Activated CD4-positive, alpha-beta T cell treated with anti-CD3 and anti-CD28 coated beads, Interleukin-2, amount 10 ng/mL, durations not matched to agents 7 days and 5 days (primary cell): ENCODE measurements around the gene KRT74. TPM values are rescaled to one million over a fixed set of nuclear protein-coding genes. Genes with fewer than 3 reads are reported as not detected.
A peak's percentile ranks its signal among the peaks of the same experiment; 100 is the strongest.

Experiments
- CTCF ChIA-PET: fragments of 350-600 bp; sonication (Branson Sonifier 250); formaldehyde crosslinking; loops from one replicate; lab custom pipeline; 2021; ENCODE audit warnings: antibody characterized with exemption; lab: Charles Lee
- POLR2A ChIA-PET: fragments of 350-600 bp; sonication (Branson Sonifier 250); formaldehyde crosslinking; loops from one replicate; lab custom pipeline; 2021; ENCODE audit warnings: antibody characterized with exemption; lab: Charles Lee
- DNase-seq: peaks from one replicate; pipeline ENCODE4 v3.0.0-alpha.2; 2020
- H3K27ac Mint-ChIP-seq: one replicate; pipeline ENCODE4 v1.8.0; 2021; ENCODE audit warnings: mild to moderate bottlenecking, moderate library complexity, mixed read lengths
- H3K27me3 Mint-ChIP-seq: one replicate; pipeline ENCODE4 v1.8.0; 2021; ENCODE audit warnings: mixed read lengths
- H3K36me3 Mint-ChIP-seq: one replicate; pipeline ENCODE4 v1.8.0; 2021; ENCODE audit warnings: low read depth, mixed read lengths
- H3K4me1 Mint-ChIP-seq: one replicate; pipeline ENCODE4 v1.8.0; 2021; ENCODE audit warnings: mixed read lengths
- H3K4me3 Mint-ChIP-seq: one replicate; pipeline ENCODE4 v1.8.0; 2021; ENCODE audit warnings: mild to moderate bottlenecking, moderate library complexity, mixed read lengths
- H3K9me3 Mint-ChIP-seq: one replicate; pipeline ENCODE4 v1.8.0; 2021; ENCODE audit warnings: mixed read lengths
- total RNA-seq, 2 experiments: library from RNA; stranded (reverse); gene quantifications; one replicate each; pipeline ENCODE4 v1.2.3, GENCODE V29; 2021

Gene KRT74
- total RNA-seq, 2 experiments from 2014 or later, result 0.15 TPM

- POLR2A ChIA-PET, result no interaction called here
- H3K27ac Mint-ChIP-seq, result no peak overlapping the region
These were observed 6.9 kb upstream of the KRT74 start for GRCh38 chr12:52580496-52580895.

DNA sequence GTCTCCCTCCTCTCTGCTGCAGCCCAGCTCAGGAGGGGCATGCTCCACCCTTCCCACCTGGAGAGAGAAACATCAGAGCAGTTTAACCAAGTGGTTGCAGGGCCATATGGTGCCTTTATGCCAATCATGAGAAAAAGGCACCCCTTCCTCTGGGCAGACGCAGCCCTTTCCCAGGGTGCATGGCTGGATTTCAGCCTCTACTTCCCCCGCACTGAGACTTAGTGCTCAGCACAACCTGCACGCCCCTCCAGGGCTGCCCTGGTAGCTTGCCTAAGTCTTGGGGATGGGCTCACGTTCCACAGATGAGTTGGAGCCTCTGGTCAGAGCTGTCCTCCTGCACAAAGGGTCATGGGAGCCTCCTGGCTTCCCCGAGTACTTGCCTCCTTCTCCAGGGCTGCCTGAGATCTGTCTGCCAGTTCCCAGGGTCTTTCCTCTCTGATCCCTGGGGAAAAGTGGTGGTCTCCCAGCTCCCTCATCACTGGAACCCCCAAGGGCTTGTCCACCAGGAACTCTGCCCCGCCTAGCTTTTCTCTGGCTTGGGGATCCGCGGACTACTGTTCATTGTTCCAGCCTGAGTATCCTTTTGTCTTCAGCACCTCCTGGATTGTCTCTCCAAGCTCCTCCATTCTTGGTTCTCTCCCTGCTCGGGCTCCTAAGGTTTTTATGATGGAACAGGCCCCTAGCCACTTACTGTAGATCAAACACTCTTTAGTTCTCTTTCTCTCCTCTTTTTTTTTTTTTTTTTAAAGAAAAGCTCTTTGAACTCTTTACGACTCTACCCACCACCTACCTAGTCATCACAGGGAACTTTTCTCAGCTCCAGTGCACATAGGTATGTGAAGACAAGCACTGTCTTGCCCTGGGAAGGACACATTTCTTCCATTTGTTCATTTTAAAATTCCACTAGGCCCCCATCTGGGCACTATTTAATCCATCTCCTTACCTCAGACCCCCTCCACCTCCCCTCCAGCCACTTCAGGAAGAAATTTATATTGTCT is 6.1 kb upstream of the KRT74 start:
- Mint-ChIP-seq H3K9me3 (no peaks in the 10 kb centered on the region), H3K27ac (peak overlapping the region; percentile 63), H3K36me3 (no peaks in the 10 kb centered on the region), H3K4me1 (peaks cover 24% of the 10 kb centered on the region), H3K4me3 (no peak overlapping the region), H3K27me3 (no peaks in the 10 kb centered on the region)
- no peak for DNase-seq
- ChIA-PET POLR2A (no interaction called here), CTCF (interaction anchor here (1.2 to 2.2 kb wide), 2 partner anchors 291 to 300 kb away, joined by 3 to 9 read pairs; no protein-coding TSS in a partner anchor)

More at GRCh38 chr12:52580496-52580895, 6.9 kb upstream of the KRT74 start:
- DNase-seq, result no peak
- no peak overlapping the region for H3K4me3 Mint-ChIP-seq
- H3K36me3 Mint-ChIP-seq, result no peaks in the 10 kb centered on the region
- H3K27me3 Mint-ChIP-seq, result no peaks in the 10 kb centered on the region
- peaks cover 31% of the 10 kb centered on the region for H3K4me1 Mint-ChIP-seq
- CTCF ChIA-PET, result interaction anchor here (1.0 to 2.2 kb wide), 3 partner anchors 290 to 300 kb away, joined by 3 to 9 read pairs (median 3); no protein-coding TSS in a partner anchor
- no peaks in the 10 kb centered on the region for H3K9me3 Mint-ChIP-seq

DNA sequence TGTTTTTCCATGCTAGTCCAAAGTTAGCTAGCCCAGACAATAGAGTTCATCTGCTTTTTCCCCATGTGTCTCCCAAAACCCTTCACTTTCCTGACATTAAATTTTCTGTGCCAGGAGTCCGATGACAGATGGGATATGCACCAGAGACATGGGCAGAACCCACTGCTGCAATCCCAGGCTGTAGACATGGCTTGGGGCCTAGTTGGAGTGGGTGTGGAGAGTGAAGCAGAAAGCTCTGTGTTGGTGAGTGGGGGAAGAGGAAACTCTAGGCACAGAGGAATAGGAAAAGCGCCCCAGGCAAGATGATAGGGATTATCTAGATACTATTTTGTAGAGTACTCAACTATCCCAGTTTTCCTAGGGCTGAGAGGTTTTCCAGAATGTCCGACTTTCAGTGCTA is 4.8 kb upstream of the KRT74 start:
- no peak for DNase-seq
- Mint-ChIP-seq H3K27me3 (no peaks in the 10 kb centered on the region), H3K4me1 (peaks cover 17% of the 10 kb centered on the region), H3K9me3 (no peaks in the 10 kb centered on the region), H3K36me3 (no peaks in the 10 kb centered on the region), H3K4me3 (no peak overlapping the region), H3K27ac (no peak overlapping the region)
- CTCF ChIA-PET, result interaction anchor here (0.9 kb wide), 1 partner anchor 291 kb away, joined by 4 read pairs; no protein-coding TSS in a partner anchor
- POLR2A ChIA-PET, result no interaction called here

DNA sequence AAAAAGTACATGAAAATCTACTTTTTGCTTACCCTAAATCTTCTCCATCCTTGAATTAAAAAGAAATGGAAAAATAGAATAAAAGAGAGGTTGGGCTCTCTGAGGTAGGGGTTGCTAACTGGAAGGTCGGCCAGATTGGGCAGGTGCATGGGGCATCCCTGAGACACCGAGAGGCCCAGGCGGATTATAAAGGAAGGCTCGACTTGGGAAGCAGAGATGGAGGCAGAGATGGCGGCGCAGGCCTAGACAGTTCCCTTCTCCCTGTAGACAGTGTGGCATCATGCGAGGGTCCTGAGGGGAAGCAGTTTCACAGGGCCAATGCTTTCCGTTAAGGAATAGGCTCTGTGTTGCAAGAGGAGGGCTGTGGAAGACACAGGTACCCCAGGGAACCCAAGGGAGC is 3.7 kb upstream of the KRT74 start:
- POLR2A ChIA-PET, result no interaction called here
- no peak for DNase-seq
- Mint-ChIP-seq H3K4me1 (peaks cover 8% of the 10 kb centered on the region), H3K36me3 (no peaks in the 10 kb centered on the region), H3K27me3 (no peaks in the 10 kb centered on the region), H3K4me3 (no peak overlapping the region), H3K9me3 (no peaks in the 10 kb centered on the region), H3K27ac (no peak overlapping the region)
- CTCF ChIA-PET, result interaction anchor here (0.7 kb wide), 1 partner anchor 488 kb away, joined by 4 read pairs; no protein-coding TSS in a partner anchor

GRCh38 chr12:52575948-52576347 is 2.3 kb upstream of the KRT74 start:
- H3K27me3 Mint-ChIP-seq, result peaks cover 2% of the 10 kb centered on the region
- DNase-seq, result no peak

GRCh38 chr12:52575256-52575655 is 1.6 kb upstream of the KRT74 start:
- Mint-ChIP-seq H3K9me3 (no peaks in the 10 kb centered on the region), H3K36me3 (no peaks in the 10 kb centered on the region), H3K27me3 (peaks cover 2% of the 10 kb centered on the region), H3K4me1 (peaks cover 2% of the 10 kb centered on the region), H3K27ac (no peak overlapping the region), H3K4me3 (no peak overlapping the region)
- ChIA-PET CTCF (interaction anchor here (1.0 kb wide), 1 partner anchor 11 kb away, joined by 3 read pairs; no protein-coding TSS in a partner anchor), POLR2A (interaction anchor here (0.6 kb wide), 1 partner anchor 311 kb away, joined by 4 read pairs; no protein-coding TSS in a partner anchor)
- no peak for DNase-seq

More at GRCh38 chr12:52575948-52576347, 2.3 kb upstream of the KRT74 start:
- Mint-ChIP-seq H3K4me1 (peaks cover 7% of the 10 kb centered on the region), H3K36me3 (no peaks in the 10 kb centered on the region), H3K9me3 (no peaks in the 10 kb centered on the region), H3K27ac (no peak overlapping the region), H3K4me3 (no peak overlapping the region)
- ChIA-PET POLR2A (no interaction called here), CTCF (no interaction called here)

DNA sequence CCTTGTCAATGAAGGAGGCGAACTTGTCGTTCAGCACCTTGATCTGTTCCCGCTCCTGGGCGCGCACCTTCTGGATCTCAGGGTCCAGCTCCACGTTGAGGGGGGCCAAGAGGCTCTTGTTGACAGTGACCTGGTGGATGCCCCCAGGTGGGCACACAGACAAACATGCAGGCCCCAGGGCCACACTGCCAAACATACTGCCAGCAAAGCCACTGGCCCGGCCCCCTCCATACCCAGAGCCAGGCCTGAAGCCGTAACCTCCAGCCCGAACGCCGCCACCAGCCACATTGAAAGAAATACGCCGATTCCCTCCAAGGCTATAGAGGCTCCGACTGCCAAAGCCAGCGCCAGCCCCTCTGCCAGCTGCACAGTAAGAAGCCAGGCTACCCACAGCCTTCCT is 337 bp downstream of the KRT74 start:
- H3K4me3 Mint-ChIP-seq, result no peak overlapping the region
- H3K4me1 Mint-ChIP-seq, result no peaks in the 10 kb centered on the region
- ChIA-PET POLR2A (no interaction called here), CTCF (no interaction called here)
- peaks cover 2% of the 10 kb centered on the region for H3K27me3 Mint-ChIP-seq
- no peak overlapping the region for H3K27ac Mint-ChIP-seq
- no peaks in the 10 kb centered on the region for H3K9me3 Mint-ChIP-seq
- H3K36me3 Mint-ChIP-seq, result no peaks in the 10 kb centered on the region
- DNase-seq, result no peak

DNA sequence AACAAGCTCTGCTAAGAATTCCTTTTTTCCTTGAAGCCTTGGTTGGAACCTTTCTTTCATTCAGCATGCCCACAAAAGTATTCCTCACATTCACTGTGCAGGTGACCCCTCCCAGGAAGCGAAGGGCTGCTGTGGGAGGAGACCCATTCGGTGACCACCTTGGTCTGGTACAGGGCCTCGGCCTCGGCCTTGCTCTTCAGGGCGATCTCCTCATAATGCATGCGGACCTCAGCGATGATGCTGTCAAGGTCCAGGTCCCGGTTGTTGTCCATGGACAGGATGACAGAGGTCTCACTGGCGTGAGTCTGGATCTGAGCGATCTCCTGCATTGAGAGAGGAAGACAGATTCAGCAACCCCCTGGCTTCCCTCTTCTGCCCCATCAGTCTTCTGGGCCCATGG is 3.1 kb downstream of the KRT74 start:
- Mint-ChIP-seq H3K4me3 (no peak overlapping the region), H3K36me3 (no peaks in the 10 kb centered on the region), H3K9me3 (no peaks in the 10 kb centered on the region), H3K4me1 (no peaks in the 10 kb centered on the region), H3K27me3 (peaks cover 4% of the 10 kb centered on the region), H3K27ac (no peak overlapping the region)
- CTCF ChIA-PET, result interaction anchor here (0.5 kb wide), 1 partner anchor 287 kb away, joined by 3 read pairs; no protein-coding TSS in a partner anchor
- no peak for DNase-seq
- POLR2A ChIA-PET, result no interaction called here

GRCh38 chr12:52568111-52568510 is 5.5 kb downstream of the KRT74 start:
- CTCF ChIA-PET, result no interaction called here
- Mint-ChIP-seq H3K36me3 (no peaks in the 10 kb centered on the region), H3K27me3 (peaks cover 15% of the 10 kb centered on the region), H3K4me1 (no peaks in the 10 kb centered on the region), H3K27ac (no peak overlapping the region), H3K9me3 (no peaks in the 10 kb centered on the region), H3K4me3 (no peak overlapping the region)
- DNase-seq, result no peak
- POLR2A ChIA-PET, result no interaction called here

DNA sequence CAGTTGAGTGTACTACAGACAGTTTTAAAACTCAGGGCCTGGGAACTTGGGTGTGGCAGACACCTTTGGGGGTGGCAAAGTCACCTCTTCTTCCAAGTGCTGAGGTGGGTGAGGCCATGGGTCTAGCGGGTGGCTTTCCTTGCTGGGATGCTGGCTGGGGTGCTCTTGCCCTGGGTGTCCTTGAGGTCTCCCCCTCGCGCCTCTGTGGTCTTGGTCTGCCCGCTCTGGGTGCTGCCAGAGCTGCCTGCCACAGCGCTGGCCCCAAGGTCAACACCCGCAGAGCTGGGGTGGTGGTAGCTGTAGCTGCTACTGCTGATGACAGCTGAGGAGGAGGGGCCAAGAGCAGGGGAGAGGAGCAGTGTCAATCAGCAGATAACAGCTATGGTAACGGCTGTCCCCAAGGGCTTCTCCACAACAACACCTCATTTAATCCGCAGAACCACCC is 6.8 kb downstream of the KRT74 start:
- no peaks in the 10 kb centered on the region for H3K36me3 Mint-ChIP-seq
- no peak overlapping the region for H3K4me3 Mint-ChIP-seq
- DNase-seq, result no peak
- no peaks in the 10 kb centered on the region for H3K4me1 Mint-ChIP-seq
- POLR2A ChIA-PET, result no interaction called here
- no peaks in the 10 kb centered on the region for H3K9me3 Mint-ChIP-seq
- H3K27ac Mint-ChIP-seq, result peak overlapping the region; percentile 52
- H3K27me3 Mint-ChIP-seq, result peaks cover 18% of the 10 kb centered on the region
- CTCF ChIA-PET, result interaction anchor here (1.4 kb wide), 1 partner anchor 153 kb away, joined by 3 read pairs; no protein-coding TSS in a partner anchor

GRCh38 chr12:52564582-52564981 is 9.1 kb downstream of the KRT74 start:
- H3K9me3 Mint-ChIP-seq, result no peaks in the 10 kb centered on the region
- H3K27ac Mint-ChIP-seq, result no peak overlapping the region
- POLR2A ChIA-PET, result no interaction called here
- CTCF ChIA-PET, result interaction anchor here (1.6 kb wide), 1 partner anchor 207 kb away, joined by 3 read pairs; no protein-coding TSS in a partner anchor
- H3K4me3 Mint-ChIP-seq, result no peak overlapping the region
- DNase-seq, result no peak
- peaks cover 22% of the 10 kb centered on the region for H3K27me3 Mint-ChIP-seq
- no peaks in the 10 kb centered on the region for H3K36me3 Mint-ChIP-seq
- H3K4me1 Mint-ChIP-seq, result no peaks in the 10 kb centered on the region

DNA sequence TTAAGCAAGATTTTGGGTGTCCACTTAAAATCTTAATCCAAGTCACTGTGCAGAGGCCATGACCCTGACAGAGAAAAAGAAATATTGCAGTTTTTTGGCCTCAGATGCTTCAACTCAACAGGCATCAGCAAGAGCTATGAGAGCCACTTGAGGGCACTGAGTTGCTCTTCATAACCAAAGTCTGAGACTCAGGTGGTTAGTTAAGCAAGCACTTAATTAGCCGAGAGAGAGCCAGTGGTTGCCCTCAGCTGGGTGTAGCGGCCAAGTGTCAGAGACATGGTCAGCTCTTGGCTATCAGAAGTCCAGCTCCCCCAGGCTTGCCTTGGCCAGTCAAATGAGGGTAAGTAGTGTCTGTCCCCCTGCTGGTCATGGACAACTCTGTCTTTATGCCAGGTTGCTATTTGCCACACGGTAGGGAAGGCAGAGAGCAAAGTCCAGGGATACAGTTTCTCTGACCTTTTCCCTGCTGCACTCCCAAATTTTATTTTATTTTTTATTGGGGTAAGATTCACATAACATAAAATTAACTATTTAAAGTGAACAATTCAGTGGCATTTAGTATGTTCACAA is 11.7 kb downstream of the KRT74 start:
- Mint-ChIP-seq H3K27me3 (peaks cover 25% of the 10 kb centered on the region), H3K9me3 (no peaks in the 10 kb centered on the region), H3K36me3 (no peaks in the 10 kb centered on the region), H3K4me1 (no peaks in the 10 kb centered on the region), H3K4me3 (no peak overlapping the region), H3K27ac (no peak overlapping the region)
- ChIA-PET POLR2A (no interaction called here), CTCF (interaction anchor here (1.1 kb wide), 1 partner anchor 319 kb away, joined by 4 read pairs; no protein-coding TSS in a partner anchor)
- no peak for DNase-seq
